H1 (cell line): Measurements from ENCODE around the gene BBS7. TPM values are rescaled to one million over a fixed set of nuclear protein-coding genes. Genes with fewer than 3 reads are reported as not detected.
A peak's percentile ranks its signal among the peaks of the same experiment; 100 is the strongest.

ENCODE experiments used
- CHD7 ChIP-seq: fragments of 300-600 bp; sonication (generic); IDR thresholded peaks from 2 replicates; pipeline ENCODE4 v1.7.1; 2012; ENCODE audit warnings: low read length, moderate library complexity, mild to moderate bottlenecking, inconsistent platforms; ENCODE audit not compliant: insufficient replicate concordance
- POLR2A ChIP-seq, 2 experiments: IDR thresholded peaks; 1 replicate in 1 of 2; 2 replicates in 1 of 2; pipeline ENCODE4 v1.6.1; 2011; ENCODE audit warnings: low read depth in 2 of 2, low read length in 2 of 2, mild to moderate bottlenecking in 2 of 2; ENCODE audit errors: control extremely low read depth in 1 of 2
- POLR2AphosphoS5 ChIP-seq: IDR thresholded peaks from 2 replicates; pipeline ENCODE4 v1.6.1; 2011; ENCODE audit warnings: low read depth, low read length
- SAP30 ChIP-seq: fragments of 300-600 bp; sonication (generic); IDR thresholded peaks from 2 replicates; pipeline ENCODE4 v1.7.1; 2012; ENCODE audit warnings: low read length, moderate library complexity, mild to moderate bottlenecking, inconsistent platforms; ENCODE audit not compliant: insufficient read depth, insufficient replicate concordance
- SRF ChIP-seq: IDR thresholded peaks from 2 replicates; pipeline ENCODE4 v1.6.1; 2011; ENCODE audit warnings: mild to moderate bottlenecking, low read depth, low read length, moderate library complexity
- polyA plus RNA-seq, 7 experiments: library from polyadenylated mRNA; depleted of rRNA in 3 of 7; stranded (reverse) in 5 of 7; unstranded in 2 of 7; fragments of >200 nt in 5 of 7; fragments of 200-250 nt in 2 of 7; gene quantifications; 1 replicate in 5 of 7; 2 replicates in 1 of 7; 4 replicates in 1 of 7; pipeline versions ENCODE4 v1.2.1 to v1.2.3, GENCODE V29; 2011 to 2013; ENCODE audit warnings: missing spikeins in 2 of 7, mixed read lengths in 2 of 7
- total RNA-seq: library from RNA; stranded (reverse); fragmentation: NEBNext Ultra II Directional; extraction: Animal tissue kit (Norgen Biotek cat#: 25700); gene quantifications from 2 replicates; pipeline ENCODE4 v1.2.1, GENCODE V29; 2021

The BBS7 gene
- total and polyA plus RNA-seq, 2 of the 8 experiments (the other 6 are each of a cell fraction or from before 2014, with no cell fraction given): 16.6 to 21.5 TPM

- TF ChIP-seq SAP30 (no peak), POLR2A (IDR thresholded peaks at IDR 0.05; ENCODE audit: control extremely low read depth in 1 of 2, low read depth in 2 of 2, low read length in 2 of 2) (peak; percentile 52 to 58; a peak in 2 of 3 replicates), POLR2AphosphoS5 (no peak), CHD7 (peak; percentile 74), SRF (peak; percentile 99)
These were observed 74.0 kb downstream of the BBS7 start (continued) for GRCh38 chr4:121796283-121796682.
